GM12878 (cell line): ENCODE results near the gene MMADHC. TPM values are rescaled to one million over a fixed set of nuclear protein-coding genes. Genes with fewer than 3 reads are reported as not detected.

Experiments used
- ATAC-seq: fragments of 200-7000 bp; cut with Tn5 transposase; 3 replicates; pipeline ENCODE4 v1.9.1; 2020; ENCODE audit warnings: mild to moderate bottlenecking, moderate library complexity
- BruUV-seq: library from RNA; stranded (reverse); fragments of 400-500 nt; replicated peaks from 2 replicates; lab custom pipeline; 2021; lab: Mats Ljungman, UMichigan
- CTCF ChIA-PET: fragments of 300-600 bp; sonication (Branson Sonifier 250); formaldehyde crosslinking; extraction: SDS; loops from one replicate; lab custom pipeline; 2021; ENCODE audit warnings: inconsistent platforms; lab: Yijun Ruan, JAX
- POLR2A ChIA-PET: fragments of 350-600 bp; formaldehyde crosslinking; extraction: SDS; loops from one replicate; lab custom pipeline; 2021; ENCODE audit warnings: inconsistent platforms; lab: Charles Lee
- RAD21 ChIA-PET: fragments of 300-600 bp; sonication (Branson Sonifier 250); formaldehyde crosslinking; loops from one replicate; lab custom pipeline; 2023; ENCODE audit warnings: antibody characterized with exemption; ENCODE audit not compliant: unreplicated experiment; lab: Charles Lee
- SMC1A ChIA-PET: fragments of 300-600 bp; sonication (Branson Sonifier 250); formaldehyde crosslinking; loops from one replicate; lab custom pipeline; 2023; ENCODE audit not compliant: unreplicated experiment, uncharacterized antibody; lab: Charles Lee
- DNase-seq: peaks from one replicate; pipeline ENCODE4 v3.0.0-alpha.2; 2011; ENCODE audit warnings: low read depth, low spot score
- FAIRE-seq: peaks from 3 replicates; lab custom pipeline; 2011; peaks lifted over from hg19 to GRCh38; lab: Jason Lieb, UNC
- H2AFZ ChIP-seq: 2 replicates; pipeline ENCODE4 v1.6.0; 2011; ENCODE audit warnings: low read depth, low read length, control low read depth; ENCODE audit not compliant: control insufficient read depth
- H3K27ac ChIP-seq: 2 replicates; pipeline ENCODE4 v1.5.1; 2011; ENCODE audit warnings: control low read depth; ENCODE audit not compliant: control insufficient read depth, insufficient read depth
- H3K27me3 ChIP-seq, 2 experiments: replicated peaks in 1 of 2; 2 replicates each; pipeline versions ENCODE4 v1.6.0 to v1.6.1; 2011; ENCODE audit warnings: low read length in 1 of 2; ENCODE audit not compliant: control insufficient read depth in 2 of 2, insufficient read depth in 2 of 2
- H3K36me3 ChIP-seq, 2 experiments: 2 replicates each; pipeline ENCODE4 v1.5.1; 2011; ENCODE audit warnings: low read length in 1 of 2; ENCODE audit not compliant: control insufficient read depth in 2 of 2, insufficient read depth in 2 of 2
- H3K4me1 ChIP-seq: 2 replicates; pipeline ENCODE4 v1.6.1; 2011; ENCODE audit warnings: mild to moderate bottlenecking, low read length, moderate library complexity, mixed read lengths; ENCODE audit not compliant: control insufficient read depth, insufficient read depth
- H3K4me2 ChIP-seq: 2 replicates; pipeline ENCODE4 v1.6.0; 2011; ENCODE audit warnings: control low read depth; ENCODE audit not compliant: control insufficient read depth, insufficient read depth
- H3K4me3 ChIP-seq: fragments of 200-600 bp; sonication (generic); 2 replicates; pipeline ENCODE4 v1.5.1; 2016
- H3K79me2 ChIP-seq: 2 replicates; pipeline ENCODE4 v1.6.0; 2011; ENCODE audit warnings: low read length; ENCODE audit not compliant: control insufficient read depth, insufficient read depth
- H3K9ac ChIP-seq: 2 replicates; pipeline ENCODE4 v1.8.0; 2011; ENCODE audit warnings: low read length, control low read depth, mixed read lengths; ENCODE audit not compliant: control insufficient read depth, insufficient read depth
- H3K9me3 ChIP-seq: replicated peaks from 3 replicates; pipeline ENCODE4 v1.5.1; 2011; ENCODE audit warnings: mild to moderate bottlenecking, low read length; ENCODE audit not compliant: control insufficient read depth, insufficient read depth
- H4K20me1 ChIP-seq: 2 replicates; pipeline ENCODE4 v1.6.0; 2011; ENCODE audit not compliant: control insufficient read depth, insufficient read depth
- BRCA1 ChIP-seq: IDR thresholded peaks from 2 replicates; pipeline ENCODE4 v1.6.1; 2011; ENCODE audit warnings: low read depth, low read length, improper control_type of control experiment
- KAT2A ChIP-seq: conservative IDR thresholded peaks from 2 replicates; pipeline ENCODE4 v1.6.1; 2011; ENCODE audit warnings: low read depth, low read length; ENCODE audit not compliant: control insufficient read depth
- KDM1A ChIP-seq: fragments of 200-600 bp; sonication (generic); IDR thresholded peaks from 2 replicates; pipeline ENCODE4 v1.6.1; 2016; ENCODE audit warnings: borderline replicate concordance
- NFIC ChIP-seq: IDR thresholded peaks from 2 replicates; pipeline ENCODE4 v1.6.1; 2012; ENCODE audit warnings: low read depth, mild to moderate bottlenecking, inconsistent platforms, low read length, moderate library complexity
- PAX8 ChIP-seq: fragments of 450-650 bp; IDR thresholded peaks from 2 replicates; pipeline ENCODE4 v1.6.1; 2017; ENCODE audit warnings: mild to moderate bottlenecking, moderate library complexity
- POLR2A ChIP-seq: IDR thresholded peaks from 2 replicates; pipeline ENCODE4 v1.6.1; 2011; ENCODE audit warnings: low read depth, mild to moderate bottlenecking, low read length
- POLR2AphosphoS2 ChIP-seq: IDR thresholded peaks from 2 replicates; pipeline ENCODE4 v1.6.1; 2011; ENCODE audit warnings: low read depth, mild to moderate bottlenecking, low read length, improper control_type of control experiment, moderate library complexity
- RAD51 ChIP-seq: fragments of 450-650 bp; IDR thresholded peaks from 2 replicates; pipeline ENCODE4 v1.6.1; 2016; ENCODE audit warnings: moderate library complexity, mild to moderate bottlenecking, inconsistent platforms
- SMAD5 ChIP-seq: IDR thresholded peaks from 2 replicates; pipeline ENCODE4 v1.6.1; 2016; ENCODE audit warnings: antibody characterized with exemption, low read depth
- SMARCA5 ChIP-seq: fragments of 450-650 bp; IDR thresholded peaks from 2 replicates; pipeline ENCODE4 v1.6.1; 2017; ENCODE audit warnings: mild to moderate bottlenecking
- SUPT20H ChIP-seq: IDR thresholded peaks from 2 replicates; pipeline ENCODE4 v1.6.1; 2011; ENCODE audit warnings: low read depth, mild to moderate bottlenecking, low read length, moderate library complexity, borderline replicate concordance; ENCODE audit not compliant: control insufficient read depth
- TBL1XR1 ChIP-seq: IDR thresholded peaks from 2 replicates; pipeline ENCODE4 v1.6.1; 2012; ENCODE audit warnings: low read depth, low read length, improper control_type of control experiment
- TCF3 ChIP-seq: IDR thresholded peaks from 2 replicates; pipeline ENCODE4 v1.6.1; 2012; ENCODE audit warnings: low read depth, mild to moderate bottlenecking, low read length, borderline replicate concordance; ENCODE audit not compliant: insufficient read depth
- WGBS: methylation state at CpG from one replicate; pipeline ENCODE4 v1.1.6; 2016; ENCODE audit warnings: low lambda C conversion rate; ENCODE audit not compliant: insufficient replicate concordance, insufficient coverage; ENCODE audit errors: missing lambda C conversion rate; 5-methylcytosine and 5-hydroxymethylcytosine counted together
- in situ Hi-C: fragments of 300-500 bp; cut with MboI; formaldehyde crosslinking; loops from 9 replicates; pipeline ENCODE4 v1.14.3; 2018; ENCODE audit warnings: mixed read lengths
- intact Hi-C: fragments of 100-400 bp; cut with micrococcal nuclease; formaldehyde crosslinking; loops from one replicate; pipeline ENCODE4 v1.14.2; 2022; ENCODE audit not compliant: unreplicated experiment
- polyA plus RNA-seq, 11 experiments: library from polyadenylated mRNA; depleted of rRNA in 4 of 11; unstranded in 6 of 11; stranded (reverse) in 5 of 11; fragments of >200 nt; fragmentation: Nextera tagmentation in 4 of 11; fragmentation: Illumina TruSeq in 1 of 11; extraction: Ambion mirVana in 4 of 11; extraction: Trizol in 1 of 11; gene quantifications; 1 replicate in 1 of 11; 2 replicates in 10 of 11; pipeline versions ENCODE4 v1.2.1 to v1.2.3, GENCODE V29; 2011 to 2016; ENCODE audit warnings: inconsistent platforms in 2 of 11, missing spikeins in 2 of 11, low read depth in 1 of 11
- total RNA-seq, 4 experiments: library from RNA; depleted of rRNA in 3 of 4; stranded (reverse); fragments of >200 nt in 3 of 4; fragmentation: Illumina TruSeq in 1 of 4; extraction: Trizol in 1 of 4; gene quantifications; 2 replicates each; pipeline versions ENCODE4 v1.2.1 to v1.2.3, GENCODE V29; 2013 to 2021
- TF ChIP-seq, protein P1 (sequence below): IDR thresholded peaks from 2 replicates; pipeline ENCODE4 v1.6.1; 2012; ENCODE audit warnings: mild to moderate bottlenecking, low read depth, low read length
- TF ChIP-seq, protein P2 (sequence below): fragments of 150-350 bp; IDR thresholded peaks from 2 replicates; pipeline ENCODE4 v1.6.1; 2014; ENCODE audit warnings: mild to moderate bottlenecking, low read depth, low read length
- TF ChIP-seq, protein P3 (sequence below): fragments of 450-650 bp; IDR thresholded peaks from 2 replicates; pipeline ENCODE4 v1.6.1; 2016; ENCODE audit warnings: mild to moderate bottlenecking
- TF ChIP-seq, protein P4 (sequence below): fragments of 450-650 bp; IDR thresholded peaks from 2 replicates; pipeline ENCODE4 v1.6.1; 2017; ENCODE audit warnings: mild to moderate bottlenecking

MMADHC gene
- total and polyA plus RNA-seq, 10 of the 15 experiments (the other 5 are each of a cell fraction or from before 2014, with no cell fraction given): 93.6 to 415 (median 147) TPM

DNA sequence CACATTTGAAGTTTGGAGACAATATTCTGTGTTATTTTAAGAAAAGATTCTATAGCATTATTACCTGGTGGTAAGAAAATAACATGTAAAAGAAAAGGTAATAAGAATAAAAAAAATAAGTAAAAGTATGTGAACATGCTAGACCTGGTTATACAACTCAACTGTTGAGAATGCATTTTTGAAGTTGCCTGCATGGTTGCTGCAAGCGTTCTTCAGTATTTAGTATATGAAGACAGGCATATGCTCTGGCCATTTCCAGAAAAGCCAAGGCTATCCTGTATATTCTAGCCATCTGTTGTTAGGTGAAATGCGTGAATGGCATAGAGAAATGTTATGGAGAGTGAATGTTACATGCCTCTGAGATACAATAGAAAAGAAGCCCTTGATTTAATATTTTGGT lies 6.8 kb upstream of the MMADHC start:
- ChIA-PET RAD21 (interaction anchor here (5.0 kb wide), 1 partner anchor 1644 kb away, joined by 32 read pairs; no protein-coding TSS in a partner anchor), SMC1A (interaction anchor here (1.6 to 3.2 kb wide), 2 partner anchors 9 to 1645 kb away, joined by 4 to 13 read pairs; no protein-coding TSS in a partner anchor), POLR2A (interaction anchor here (0.6 to 0.7 kb wide), 2 partner anchors 67 to 860 kb away, joined by 3 to 8 read pairs; no protein-coding TSS in a partner anchor), CTCF (interaction anchor here (0.7 to 5.9 kb wide), 5 partner anchors 50 to 1653 kb away, joined by 3 to 48 read pairs (median 6); no protein-coding TSS in a partner anchor)
- H3K9me3 ChIP-seq: no peaks in the 10 kb centered on the region
- ATAC-seq (no peak), FAIRE-seq (no peak), DNase-seq (no peak)
- intact Hi-C loops (no loop called here), in situ Hi-C loops (loop anchor here (10.0 to 25.0 kb wide), 3 partner anchors 1020 to 1957 kb away; partner anchors contain the start of gene RIF1)
- H3K27me3 ChIP-seq: no peaks in the 10 kb centered on the region
- no peak overlapping the region for H2AFZ ChIP-seq
- no peaks in the 10 kb centered on the region for H3K79me2 ChIP-seq
- 0 out of 2 replicates have a peak, but pooled peaks cover 4% of the 10 kb centered on the region for H3K4me1 ChIP-seq
- WGBS: 79% methylated on average over 2 of the region's 2 CpGs
- H3K36me3 ChIP-seq: no peaks in the 10 kb centered on the region
- H3K9ac ChIP-seq: no peak overlapping the region
- no TSS peak for BruUV-seq
- H3K4me3 ChIP-seq: no peak overlapping the region
- H4K20me1 ChIP-seq: no peaks in the 10 kb centered on the region
- H3K4me2 ChIP-seq: no peak overlapping the region
- no peak overlapping the region for H3K27ac ChIP-seq
- TF ChIP-seq RAD51 (no peak), SMAD5 (no peak), POLR2AphosphoS2 (no peak), SUPT20H (no peak), NFIC (no peak), PAX8 (no peak), KAT2A (no peak), POLR2A (no peak), TBL1XR1 (no peak), BRCA1 (no peak), TCF3 (no peak), SMARCA5 (no peak), KDM1A (no peak)
- TF ChIP-seq, protein P1, sequence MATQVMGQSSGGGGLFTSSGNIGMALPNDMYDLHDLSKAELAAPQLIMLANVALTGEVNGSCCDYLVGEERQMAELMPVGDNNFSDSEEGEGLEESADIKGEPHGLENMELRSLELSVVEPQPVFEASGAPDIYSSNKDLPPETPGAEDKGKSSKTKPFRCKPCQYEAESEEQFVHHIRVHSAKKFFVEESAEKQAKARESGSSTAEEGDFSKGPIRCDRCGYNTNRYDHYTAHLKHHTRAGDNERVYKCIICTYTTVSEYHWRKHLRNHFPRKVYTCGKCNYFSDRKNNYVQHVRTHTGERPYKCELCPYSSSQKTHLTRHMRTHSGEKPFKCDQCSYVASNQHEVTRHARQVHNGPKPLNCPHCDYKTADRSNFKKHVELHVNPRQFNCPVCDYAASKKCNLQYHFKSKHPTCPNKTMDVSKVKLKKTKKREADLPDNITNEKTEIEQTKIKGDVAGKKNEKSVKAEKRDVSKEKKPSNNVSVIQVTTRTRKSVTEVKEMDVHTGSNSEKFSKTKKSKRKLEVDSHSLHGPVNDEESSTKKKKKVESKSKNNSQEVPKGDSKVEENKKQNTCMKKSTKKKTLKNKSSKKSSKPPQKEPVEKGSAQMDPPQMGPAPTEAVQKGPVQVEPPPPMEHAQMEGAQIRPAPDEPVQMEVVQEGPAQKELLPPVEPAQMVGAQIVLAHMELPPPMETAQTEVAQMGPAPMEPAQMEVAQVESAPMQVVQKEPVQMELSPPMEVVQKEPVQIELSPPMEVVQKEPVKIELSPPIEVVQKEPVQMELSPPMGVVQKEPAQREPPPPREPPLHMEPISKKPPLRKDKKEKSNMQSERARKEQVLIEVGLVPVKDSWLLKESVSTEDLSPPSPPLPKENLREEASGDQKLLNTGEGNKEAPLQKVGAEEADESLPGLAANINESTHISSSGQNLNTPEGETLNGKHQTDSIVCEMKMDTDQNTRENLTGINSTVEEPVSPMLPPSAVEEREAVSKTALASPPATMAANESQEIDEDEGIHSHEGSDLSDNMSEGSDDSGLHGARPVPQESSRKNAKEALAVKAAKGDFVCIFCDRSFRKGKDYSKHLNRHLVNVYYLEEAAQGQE: no peak
- TF ChIP-seq, protein P2, sequence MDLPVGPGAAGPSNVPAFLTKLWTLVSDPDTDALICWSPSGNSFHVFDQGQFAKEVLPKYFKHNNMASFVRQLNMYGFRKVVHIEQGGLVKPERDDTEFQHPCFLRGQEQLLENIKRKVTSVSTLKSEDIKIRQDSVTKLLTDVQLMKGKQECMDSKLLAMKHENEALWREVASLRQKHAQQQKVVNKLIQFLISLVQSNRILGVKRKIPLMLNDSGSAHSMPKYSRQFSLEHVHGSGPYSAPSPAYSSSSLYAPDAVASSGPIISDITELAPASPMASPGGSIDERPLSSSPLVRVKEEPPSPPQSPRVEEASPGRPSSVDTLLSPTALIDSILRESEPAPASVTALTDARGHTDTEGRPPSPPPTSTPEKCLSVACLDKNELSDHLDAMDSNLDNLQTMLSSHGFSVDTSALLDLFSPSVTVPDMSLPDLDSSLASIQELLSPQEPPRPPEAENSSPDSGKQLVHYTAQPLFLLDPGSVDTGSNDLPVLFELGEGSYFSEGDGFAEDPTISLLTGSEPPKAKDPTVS: no peak
- TF ChIP-seq, protein P3, sequence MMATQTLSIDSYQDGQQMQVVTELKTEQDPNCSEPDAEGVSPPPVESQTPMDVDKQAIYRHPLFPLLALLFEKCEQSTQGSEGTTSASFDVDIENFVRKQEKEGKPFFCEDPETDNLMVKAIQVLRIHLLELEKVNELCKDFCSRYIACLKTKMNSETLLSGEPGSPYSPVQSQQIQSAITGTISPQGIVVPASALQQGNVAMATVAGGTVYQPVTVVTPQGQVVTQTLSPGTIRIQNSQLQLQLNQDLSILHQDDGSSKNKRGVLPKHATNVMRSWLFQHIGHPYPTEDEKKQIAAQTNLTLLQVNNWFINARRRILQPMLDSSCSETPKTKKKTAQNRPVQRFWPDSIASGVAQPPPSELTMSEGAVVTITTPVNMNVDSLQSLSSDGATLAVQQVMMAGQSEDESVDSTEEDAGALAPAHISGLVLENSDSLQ: no peak
- TF ChIP-seq, protein P4, sequence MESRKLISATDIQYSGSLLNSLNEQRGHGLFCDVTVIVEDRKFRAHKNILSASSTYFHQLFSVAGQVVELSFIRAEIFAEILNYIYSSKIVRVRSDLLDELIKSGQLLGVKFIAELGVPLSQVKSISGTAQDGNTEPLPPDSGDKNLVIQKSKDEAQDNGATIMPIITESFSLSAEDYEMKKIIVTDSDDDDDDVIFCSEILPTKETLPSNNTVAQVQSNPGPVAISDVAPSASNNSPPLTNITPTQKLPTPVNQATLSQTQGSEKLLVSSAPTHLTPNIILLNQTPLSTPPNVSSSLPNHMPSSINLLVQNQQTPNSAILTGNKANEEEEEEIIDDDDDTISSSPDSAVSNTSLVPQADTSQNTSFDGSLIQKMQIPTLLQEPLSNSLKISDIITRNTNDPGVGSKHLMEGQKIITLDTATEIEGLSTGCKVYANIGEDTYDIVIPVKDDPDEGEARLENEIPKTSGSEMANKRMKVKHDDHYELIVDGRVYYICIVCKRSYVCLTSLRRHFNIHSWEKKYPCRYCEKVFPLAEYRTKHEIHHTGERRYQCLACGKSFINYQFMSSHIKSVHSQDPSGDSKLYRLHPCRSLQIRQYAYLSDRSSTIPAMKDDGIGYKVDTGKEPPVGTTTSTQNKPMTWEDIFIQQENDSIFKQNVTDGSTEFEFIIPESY: no peak
